ENCODE results near the gene GPR26. TPM values are rescaled to one million over a fixed set of nuclear protein-coding genes. Genes with fewer than 3 reads are reported as not detected.

GPR26 gene
- polyA plus RNA-seq, 1 experiment, result 0.01 TPM

GRCh38 chr10:123651421-123652047 is 14.6 kb upstream of the GPR26 start:
- POLR2A ChIA-PET, result no interaction called here
- no peaks in the 10 kb centered on the region for H3K27me3 ChIP-seq (ENCODE audit: control insufficient read depth, insufficient read depth, low read length)
- no peaks in the 10 kb centered on the region for H3K36me3 ChIP-seq (ENCODE audit: control insufficient read depth, insufficient read depth, low read length)
- no peak for DNase-seq (ENCODE audit: low read depth)
- H3K4me3 ChIP-seq (ENCODE audit: low read depth, low read length), result no peak overlapping the region
- CTCF ChIA-PET, result no interaction called here
- TF ChIP-seq, protein P1, sequence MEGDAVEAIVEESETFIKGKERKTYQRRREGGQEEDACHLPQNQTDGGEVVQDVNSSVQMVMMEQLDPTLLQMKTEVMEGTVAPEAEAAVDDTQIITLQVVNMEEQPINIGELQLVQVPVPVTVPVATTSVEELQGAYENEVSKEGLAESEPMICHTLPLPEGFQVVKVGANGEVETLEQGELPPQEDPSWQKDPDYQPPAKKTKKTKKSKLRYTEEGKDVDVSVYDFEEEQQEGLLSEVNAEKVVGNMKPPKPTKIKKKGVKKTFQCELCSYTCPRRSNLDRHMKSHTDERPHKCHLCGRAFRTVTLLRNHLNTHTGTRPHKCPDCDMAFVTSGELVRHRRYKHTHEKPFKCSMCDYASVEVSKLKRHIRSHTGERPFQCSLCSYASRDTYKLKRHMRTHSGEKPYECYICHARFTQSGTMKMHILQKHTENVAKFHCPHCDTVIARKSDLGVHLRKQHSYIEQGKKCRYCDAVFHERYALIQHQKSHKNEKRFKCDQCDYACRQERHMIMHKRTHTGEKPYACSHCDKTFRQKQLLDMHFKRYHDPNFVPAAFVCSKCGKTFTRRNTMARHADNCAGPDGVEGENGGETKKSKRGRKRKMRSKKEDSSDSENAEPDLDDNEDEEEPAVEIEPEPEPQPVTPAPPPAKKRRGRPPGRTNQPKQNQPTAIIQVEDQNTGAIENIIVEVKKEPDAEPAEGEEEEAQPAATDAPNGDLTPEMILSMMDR (IDR thresholded peaks at IDR 0.05; ENCODE audit: insufficient read depth, low read depth, low read length), result no peak

- ChIA-PET POLR2A (no interaction called here), CTCF (interaction anchor here (0.8 to 1.1 kb wide), 2 partner anchors 68 to 255 kb away, joined by 3 read pairs; no protein-coding TSS in a partner anchor)
- TF ChIP-seq, protein P1 (IDR thresholded peaks at IDR 0.05; ENCODE audit: insufficient read depth, low read depth, low read length), result no peak
- Histone ChIP-seq H3K4me3 (ENCODE audit: low read depth, low read length) (no peak overlapping the region), H3K36me3 (ENCODE audit: control insufficient read depth, insufficient read depth, low read length) (no peaks in the 10 kb centered on the region), H3K27me3 (ENCODE audit: control insufficient read depth, insufficient read depth, low read length) (no peaks in the 10 kb centered on the region)
- no peak for DNase-seq (ENCODE audit: low read depth)
Observed at GRCh38 chr10:123655751-123656150, 10.4 kb upstream of the GPR26 start.

DNA sequence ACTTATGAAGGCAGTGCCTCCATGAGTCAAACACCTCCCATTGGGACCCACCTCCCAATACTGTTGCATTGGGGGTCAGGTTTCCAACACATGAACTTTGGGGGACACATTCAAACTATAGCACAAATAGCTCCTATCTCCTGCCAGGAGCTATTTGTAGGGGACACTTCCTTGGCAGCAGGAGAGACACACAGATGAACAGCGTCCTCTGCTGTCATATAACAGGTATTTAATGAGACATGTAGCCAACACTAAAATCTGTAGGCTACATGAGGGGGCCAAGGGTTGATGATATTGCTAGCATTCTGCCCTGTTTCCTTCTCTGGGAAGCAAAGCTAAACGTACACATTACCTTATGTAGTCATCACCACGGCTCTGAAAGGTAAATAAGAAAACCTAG is 2.6 kb upstream of the GPR26 start:
- Histone ChIP-seq H3K36me3 (ENCODE audit: control insufficient read depth, insufficient read depth, low read length) (no peaks in the 10 kb centered on the region), H3K4me3 (ENCODE audit: low read depth, low read length) (no peak overlapping the region), H3K27me3 (ENCODE audit: control insufficient read depth, insufficient read depth, low read length) (peaks cover 2% of the 10 kb centered on the region; the same call in 1 of the 2 replicates)
- ChIA-PET POLR2A (no interaction called here), CTCF (interaction anchor here (0.6 kb wide), 1 partner anchor 81 kb away, joined by 3 read pairs; no protein-coding TSS in a partner anchor)
- DNase-seq (ENCODE audit: low read depth), result no peak
- TF ChIP-seq, protein P1 (IDR thresholded peaks at IDR 0.05; ENCODE audit: insufficient read depth, low read depth, low read length), result no peak

- CTCF ChIA-PET, result no interaction called here
- peaks cover 2% of the 10 kb centered on the region; the same call in 1 of the 2 replicates for H3K27me3 ChIP-seq (ENCODE audit: control insufficient read depth, insufficient read depth, low read length)
- no peak for DNase-seq (ENCODE audit: low read depth)
Observed at GRCh38 chr10:123665491-123666286, 466 bp upstream of the GPR26 start.

DNA sequence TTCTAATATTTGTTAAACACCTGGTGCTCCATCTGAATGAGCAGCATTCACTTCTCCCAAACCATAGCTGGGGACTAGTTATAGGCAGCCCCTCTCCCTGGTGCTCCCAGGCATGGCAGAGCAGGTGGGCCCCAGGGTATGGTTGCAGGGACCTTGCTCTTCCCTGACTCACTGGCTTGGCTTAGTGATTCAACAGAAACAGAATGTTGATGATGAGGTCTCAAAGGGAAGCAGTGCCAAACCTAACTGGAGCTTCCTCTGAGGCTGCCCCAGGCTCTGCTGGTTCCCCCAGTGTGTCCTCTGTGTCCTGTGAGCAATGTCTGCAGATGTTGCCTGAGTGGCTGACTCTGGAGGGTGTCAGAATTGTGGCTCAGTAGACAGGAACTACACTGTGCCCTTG is 3.7 kb downstream of the GPR26 start:
- peak; percentile 17 for DNase-seq (ENCODE audit: low read depth)
- POLR2A ChIA-PET, result no interaction called here
- Histone ChIP-seq H3K36me3 (ENCODE audit: control insufficient read depth, insufficient read depth, low read length) (no peaks in the 10 kb centered on the region), H3K4me3 (ENCODE audit: low read depth, low read length) (no peak overlapping the region), H3K27me3 (ENCODE audit: control insufficient read depth, insufficient read depth, low read length) (no peaks in the 10 kb centered on the region; the same call in 1 of the 2 replicates)
- TF ChIP-seq, protein P1 (IDR thresholded peaks at IDR 0.05; ENCODE audit: insufficient read depth, low read depth, low read length), result no peak
- CTCF ChIA-PET, result no interaction called here

More at GRCh38 chr10:123665491-123666286, 466 bp upstream of the GPR26 start:
- POLR2A ChIA-PET, result no interaction called here
- TF ChIP-seq, protein P1 (IDR thresholded peaks at IDR 0.05; ENCODE audit: insufficient read depth, low read depth, low read length), result no peak
- Histone ChIP-seq H3K4me3 (ENCODE audit: low read depth, low read length) (no peak overlapping the region), H3K36me3 (ENCODE audit: control insufficient read depth, insufficient read depth, low read length) (no peaks in the 10 kb centered on the region)
